ENCODE results near the gene UBA7.
A peak's percentile ranks its signal among the peaks of the same experiment; 100 is the strongest.

The UBA7 gene

DNA sequence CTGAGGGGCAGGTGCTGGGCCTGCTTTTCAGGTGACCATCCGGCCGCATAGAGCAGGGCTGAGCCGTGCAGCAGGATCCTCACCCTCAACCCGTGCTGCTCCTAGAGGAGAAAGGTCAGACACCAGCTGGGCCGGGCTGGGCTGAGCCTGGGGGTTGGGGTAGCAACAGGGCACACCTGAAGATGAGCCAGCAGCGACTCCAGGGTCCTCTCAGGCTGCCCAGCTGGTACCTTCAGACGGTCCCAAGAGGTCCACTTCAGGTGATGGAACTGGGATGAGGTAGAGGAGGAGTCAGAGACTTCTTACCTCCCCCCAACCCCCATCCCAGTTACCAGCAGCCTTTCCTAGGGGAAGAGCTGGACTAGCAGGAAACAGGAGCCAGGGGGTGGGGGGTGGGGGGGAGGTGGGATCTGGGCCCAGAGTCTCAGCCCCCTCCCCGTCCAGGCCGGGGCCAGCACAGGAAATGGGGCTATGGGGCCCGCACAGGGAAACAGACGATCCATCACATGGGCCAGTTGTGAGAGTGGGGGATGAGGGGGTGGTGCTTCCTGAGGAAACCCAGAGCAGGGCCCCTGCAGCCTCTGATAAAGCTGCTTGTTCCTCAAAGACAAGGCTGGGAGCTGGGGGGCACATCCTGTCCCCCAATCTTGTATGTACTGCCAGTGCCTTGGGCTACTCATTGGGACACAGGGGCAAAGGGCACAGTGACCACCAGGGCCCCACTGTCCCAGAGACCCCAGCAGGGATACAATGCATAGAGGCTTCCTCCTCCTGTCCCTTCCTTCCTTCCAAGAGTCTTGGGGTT lies 7.7 kb downstream of the UBA7 start:
- peak; percentile 10 for DNase-seq

DNA sequence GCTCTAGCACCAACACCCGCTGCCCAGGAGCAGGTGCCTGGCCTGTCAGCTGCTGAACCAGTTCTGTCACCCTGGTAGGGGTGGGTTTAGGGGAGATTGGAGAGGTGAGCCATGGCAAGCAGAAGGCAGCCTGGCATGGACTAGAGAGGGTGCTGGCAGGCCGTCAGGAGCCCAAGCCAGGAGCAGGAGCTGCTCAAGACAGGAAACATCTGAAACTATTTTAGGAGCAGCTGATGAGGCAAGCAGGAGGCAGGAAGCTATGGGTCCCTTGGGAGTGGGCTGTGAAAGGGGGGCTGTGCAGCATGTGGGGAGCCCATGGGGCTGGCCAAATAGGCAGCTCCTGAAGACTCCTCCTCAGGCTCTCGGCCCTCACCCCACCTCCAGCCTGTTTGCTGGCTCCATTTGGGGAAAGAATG lies 8.4 kb downstream of the UBA7 start:
- no peak for DNase-seq

DNA sequence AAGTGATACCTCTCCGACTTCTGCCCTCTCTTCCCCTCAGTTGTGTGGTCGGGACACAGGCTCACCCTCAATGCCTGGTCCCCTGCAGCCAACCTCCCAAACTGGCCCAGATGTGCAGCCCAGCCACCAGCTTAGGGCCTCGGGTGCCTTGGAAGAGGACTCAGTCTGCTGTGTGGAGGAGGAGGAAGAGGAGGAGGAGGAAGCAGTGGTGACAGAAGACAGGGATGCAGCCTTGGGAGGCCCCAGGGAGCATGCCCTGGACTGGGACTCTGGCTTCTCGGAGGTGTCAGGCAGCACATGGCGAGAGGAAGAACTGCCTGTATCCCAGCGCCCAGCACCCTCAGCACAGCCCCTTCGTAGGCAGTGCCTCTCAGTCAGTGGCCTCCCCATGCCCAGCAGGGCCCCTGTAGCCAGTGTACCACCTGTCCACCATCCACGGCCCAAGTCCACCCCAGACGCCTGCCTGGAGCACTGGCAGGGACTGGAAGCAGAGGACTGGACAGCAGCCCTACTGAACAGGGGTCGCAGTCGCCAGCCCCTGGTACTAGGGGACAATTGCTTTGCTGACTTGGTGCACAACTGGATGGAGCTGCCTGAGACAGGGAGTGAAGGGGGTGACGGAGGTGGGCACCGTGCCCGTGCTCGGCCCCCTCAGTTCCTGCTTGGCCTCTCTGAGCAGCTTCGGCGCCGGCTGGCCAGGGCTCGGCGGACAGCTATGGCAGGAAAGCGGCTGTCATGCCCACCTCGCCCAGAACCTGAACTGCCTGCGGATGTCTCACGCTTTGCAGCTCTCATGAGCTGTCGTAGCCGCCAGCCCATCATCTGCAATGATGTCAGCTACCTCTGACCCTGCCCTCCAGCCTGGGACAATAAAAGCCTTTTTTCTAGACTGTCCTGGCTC lies 9.4 kb downstream of the UBA7 start:
- DNase-seq: no peak

DNA sequence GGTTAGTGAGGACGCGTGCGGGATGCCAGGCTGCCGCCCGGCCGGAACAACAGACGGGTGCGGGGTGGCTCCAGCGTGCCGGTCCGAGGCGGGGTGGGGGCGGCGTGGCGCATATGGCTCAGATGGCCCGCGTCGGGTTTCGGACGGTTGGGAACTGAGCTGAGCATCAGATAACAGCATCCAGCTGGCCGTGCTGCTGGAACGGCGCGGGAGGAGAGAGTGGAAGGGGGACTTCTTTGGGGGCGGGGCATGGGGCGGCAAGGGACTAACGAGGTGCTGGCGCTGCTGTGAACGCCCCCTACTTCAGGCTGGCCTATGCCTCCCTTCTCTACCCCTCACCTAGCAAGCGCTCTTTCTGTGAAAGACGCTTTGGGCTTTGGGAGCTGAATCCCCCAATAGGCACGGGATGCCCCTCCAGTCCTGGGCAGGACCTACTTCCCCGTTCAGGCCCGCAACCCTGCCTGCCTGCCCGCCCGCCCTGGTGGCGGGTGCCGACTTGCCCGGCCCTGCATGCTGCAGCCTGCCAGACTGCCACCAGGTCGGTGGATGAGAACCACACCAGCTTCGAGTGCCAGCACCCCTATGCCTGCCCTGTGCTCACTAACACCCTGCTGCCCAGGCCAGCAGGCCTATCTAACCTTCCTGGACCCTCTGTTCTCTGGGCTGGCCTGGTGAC lies 10.2 kb downstream of the UBA7 start:
- peak; percentile 50 for DNase-seq

DNA sequence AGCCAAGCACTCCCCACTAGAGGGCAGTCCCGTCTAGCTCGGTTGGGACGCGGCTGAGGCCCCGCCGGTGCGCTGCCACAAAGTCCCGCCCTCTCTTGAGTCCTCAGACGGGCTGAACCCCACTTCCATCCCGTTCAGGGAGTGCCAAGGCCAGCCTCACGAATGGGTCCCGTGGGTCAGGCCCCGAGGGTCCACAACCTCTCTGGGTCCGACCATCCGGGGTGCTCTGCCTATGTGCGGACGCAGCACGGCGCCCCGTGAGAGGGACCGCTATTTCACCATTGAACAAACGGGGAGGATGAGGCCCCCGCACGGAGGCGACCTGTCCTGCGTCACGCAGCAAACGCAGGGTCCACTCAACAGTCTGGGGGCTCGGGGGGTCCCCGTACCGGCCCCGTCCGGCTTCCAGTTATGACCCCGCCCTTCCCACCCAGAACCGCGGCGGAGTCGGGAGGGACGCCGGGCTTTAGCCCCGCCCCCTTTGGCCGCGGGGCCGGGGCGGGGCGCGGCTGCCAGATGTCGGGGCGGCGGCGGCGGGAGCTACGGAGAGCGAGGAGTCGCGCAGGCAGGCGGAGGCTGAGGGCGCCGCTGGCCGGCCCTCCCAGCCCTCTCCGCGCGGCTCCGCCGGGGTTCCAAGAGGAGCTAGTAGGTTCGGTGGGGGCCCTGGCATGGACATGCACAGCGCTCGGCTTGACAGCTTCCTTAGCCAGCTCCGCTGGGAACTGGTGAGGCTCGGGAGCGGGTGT lies 10.9 kb downstream of the UBA7 start, which contains the start of gene INKA1:
Gene INKA1 (plus strand): TSS at position 543 of the 746 bp plus-strand sequence. CDS start 132 bp downstream, at position 675.
- peak; percentile 86 for DNase-seq

DNA sequence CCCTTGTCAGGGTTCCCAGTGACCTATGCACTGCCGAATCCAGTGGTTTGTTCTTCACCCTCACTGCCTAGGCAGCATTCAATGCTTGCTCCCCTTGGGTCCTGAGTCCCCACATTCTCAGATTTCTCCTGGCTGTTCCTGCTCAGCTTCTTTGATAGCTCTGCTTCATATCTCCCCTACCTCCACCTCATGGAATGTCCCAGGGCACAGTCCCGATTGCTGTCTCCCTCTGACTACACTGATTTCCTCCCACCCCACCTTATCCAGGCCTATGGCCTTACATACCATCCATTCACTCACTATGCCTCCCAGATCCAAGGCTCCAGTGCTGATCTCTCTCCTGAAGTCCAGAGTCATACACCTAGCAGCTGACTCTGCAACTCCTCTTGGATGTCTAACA lies 12.6 kb downstream of the UBA7 start:
- DNase-seq: no peak

DNA sequence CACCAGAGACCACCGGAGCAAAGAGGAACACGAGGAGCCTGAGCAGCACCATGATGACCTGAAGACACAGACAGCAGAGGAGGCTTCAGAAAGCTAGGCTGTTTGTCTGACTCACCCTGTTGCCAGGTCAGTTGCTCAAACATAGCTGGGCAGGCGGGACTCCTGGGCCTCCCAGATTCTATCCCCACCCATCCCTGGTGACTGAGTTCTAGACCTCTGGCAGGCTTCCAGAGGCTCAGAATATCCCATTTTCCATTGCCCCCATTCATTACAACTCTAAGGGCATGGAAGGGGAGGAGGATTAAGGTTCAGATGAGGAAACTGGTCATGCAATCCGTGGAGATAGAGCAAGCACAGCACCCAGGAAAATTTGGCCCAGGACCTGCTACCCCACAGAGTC lies 14.0 kb downstream of the UBA7 start, which contains the start of gene CDHR4:
Gene CDHR4 (minus strand): TSS at position 113 of the 400 bp plus-strand sequence. CDS start 61 bp downstream, at position 52.
- no peak for DNase-seq

DNA sequence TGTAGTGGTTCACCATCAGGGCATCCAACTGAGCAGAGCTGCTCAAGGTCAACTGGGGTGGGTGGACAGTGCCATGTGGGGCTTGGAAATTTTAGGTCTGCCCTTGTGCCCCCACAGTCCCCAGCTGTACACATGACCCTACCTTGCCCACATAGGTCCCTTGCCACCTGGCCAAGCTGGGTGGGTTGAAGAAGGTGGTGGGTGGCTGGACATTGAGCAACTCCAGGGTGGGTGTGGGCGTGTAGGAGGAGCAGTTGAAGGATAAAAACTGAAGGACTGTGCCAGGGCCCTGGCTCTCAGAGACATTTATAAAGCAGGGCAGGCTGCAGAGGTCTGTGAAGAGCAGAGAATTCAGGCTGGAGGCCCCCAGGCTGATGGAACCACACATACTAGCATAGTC lies 14.6 kb downstream of the UBA7 start:
- DNase-seq: no peak

DNA sequence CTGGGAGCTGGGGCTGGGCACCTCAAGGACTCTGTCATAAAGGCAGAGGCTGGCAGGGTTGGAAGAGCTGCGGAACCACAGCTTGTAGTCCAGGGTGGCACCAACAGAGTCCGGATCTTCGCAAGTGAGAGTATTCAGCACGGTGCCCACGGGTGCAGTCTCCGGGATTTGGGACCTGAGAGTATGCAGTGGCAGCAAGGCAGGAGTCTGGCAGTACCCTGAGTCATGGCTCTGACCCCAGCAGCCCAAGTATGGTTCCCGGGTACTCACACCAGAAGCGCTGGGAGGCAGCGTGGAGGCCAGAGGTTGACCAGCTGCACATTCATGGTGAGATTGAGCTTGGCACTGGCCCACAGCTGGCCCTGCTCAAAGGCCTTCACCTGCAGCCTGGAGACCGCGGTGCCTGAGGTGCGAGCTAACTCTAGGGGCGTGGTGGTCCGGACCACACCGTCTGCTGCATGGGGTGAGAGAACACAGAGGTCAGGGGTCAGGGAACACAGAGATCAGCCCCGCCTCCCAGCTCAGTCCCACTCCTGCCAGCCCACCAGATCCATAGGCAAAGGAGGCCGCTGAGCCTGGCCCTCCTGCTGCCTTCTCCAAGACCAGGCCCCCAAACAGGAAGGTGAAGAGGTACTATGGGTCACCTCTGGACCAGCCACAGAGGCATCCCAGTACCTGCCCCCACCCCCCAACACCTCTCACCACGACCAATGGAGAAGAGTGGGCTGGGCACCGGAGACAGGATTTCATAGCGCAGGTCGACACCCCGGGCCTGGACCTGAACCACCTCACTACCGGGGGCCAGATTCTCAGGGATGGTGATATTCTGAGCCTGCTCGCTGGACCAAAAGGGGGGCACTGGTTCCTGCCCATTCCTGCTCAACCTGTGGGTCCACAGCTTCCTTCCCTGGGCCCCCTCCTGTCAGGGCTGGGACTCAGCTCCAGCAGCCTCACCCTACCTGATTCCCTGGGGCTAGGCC lies 18.5 kb downstream of the UBA7 start:
- no peak for DNase-seq

DNA sequence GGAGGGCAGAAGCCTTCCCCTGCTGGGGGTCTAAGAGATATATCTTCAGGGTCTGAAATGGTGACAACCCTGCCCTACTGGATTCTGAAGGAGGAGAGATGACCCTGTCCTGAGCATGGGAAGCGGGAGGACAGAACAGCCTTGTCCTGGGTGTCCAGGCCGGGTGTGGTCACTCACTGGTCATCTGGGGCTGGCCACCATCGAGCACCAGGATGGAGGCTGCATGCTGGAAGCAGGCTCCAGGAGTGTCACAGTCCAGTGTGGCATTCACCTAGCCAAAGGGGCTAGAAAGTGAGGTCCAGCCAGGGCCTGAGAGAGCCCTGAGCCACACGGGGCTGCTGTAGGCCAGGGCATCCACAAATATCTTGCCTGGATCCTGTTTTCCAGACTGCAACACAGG lies 19.3 kb downstream of the UBA7 start:
- DNase-seq: no peak

DNA sequence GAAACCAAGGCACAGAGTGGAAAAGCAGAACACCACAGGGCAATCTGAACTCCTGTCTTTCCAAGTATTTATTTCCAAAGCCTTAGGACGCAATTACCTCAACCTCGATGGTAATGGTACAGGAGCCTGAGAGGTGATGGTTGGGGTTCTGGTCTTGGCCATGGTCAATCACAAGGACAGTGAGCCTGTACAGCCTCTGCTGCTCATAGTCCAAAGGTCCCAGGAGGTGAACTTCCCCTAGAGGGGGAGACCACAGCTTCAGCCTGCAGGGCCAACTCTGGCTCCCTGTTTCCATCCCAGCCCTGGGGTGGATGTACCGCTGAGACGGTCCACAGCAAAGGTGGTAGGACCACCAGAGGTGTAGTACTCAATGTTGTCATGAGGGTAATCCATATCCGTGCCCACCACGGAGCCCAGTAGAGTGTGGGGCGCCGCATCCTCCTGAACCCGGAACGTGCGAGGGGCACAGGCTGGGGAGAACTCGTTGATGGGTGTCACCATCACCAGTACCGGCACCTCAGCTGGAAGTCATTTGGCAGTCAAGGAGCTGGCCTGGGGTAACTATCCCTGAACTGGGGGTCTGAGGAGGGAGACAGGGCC lies 20.2 kb downstream of the UBA7 start:
- no peak for DNase-seq

DNA sequence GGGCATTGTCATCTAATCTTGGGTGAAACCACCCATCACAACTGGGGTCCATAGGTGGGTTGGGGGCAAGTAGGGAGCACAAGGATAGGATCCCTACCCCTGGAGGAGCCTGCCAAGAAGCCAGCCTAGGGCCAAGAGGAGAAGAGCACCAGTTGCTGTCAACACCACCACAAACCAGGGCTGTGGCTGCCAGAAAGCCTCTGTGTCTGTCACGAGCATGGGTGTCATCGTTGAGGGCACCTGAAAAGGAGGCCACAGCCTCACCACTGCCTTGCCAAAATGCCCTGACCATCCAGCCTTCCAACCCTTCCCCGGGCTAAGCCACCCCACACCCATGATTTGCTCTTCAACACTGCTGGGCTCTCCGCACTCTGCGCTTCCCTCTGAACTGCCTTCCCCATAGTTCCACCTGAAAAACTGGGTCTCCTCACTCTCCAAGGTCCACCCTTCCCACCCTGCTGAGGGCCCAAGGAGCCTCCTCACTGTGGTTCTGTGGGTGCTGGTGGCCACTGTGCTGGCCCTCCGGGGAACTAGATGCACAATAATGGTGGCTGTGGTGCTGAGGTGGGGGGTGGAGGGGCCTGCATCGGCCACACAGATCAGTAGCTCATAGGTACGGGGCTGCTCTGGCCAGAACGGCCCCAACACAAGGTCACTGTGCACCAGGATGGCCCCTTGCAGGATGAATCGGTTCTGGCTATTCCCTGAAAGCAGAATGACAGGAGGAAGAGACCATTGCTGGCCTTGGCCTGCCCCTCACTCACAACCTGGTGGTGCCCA lies 21.2 kb downstream of the UBA7 start:
- DNase-seq: no peak

DNA sequence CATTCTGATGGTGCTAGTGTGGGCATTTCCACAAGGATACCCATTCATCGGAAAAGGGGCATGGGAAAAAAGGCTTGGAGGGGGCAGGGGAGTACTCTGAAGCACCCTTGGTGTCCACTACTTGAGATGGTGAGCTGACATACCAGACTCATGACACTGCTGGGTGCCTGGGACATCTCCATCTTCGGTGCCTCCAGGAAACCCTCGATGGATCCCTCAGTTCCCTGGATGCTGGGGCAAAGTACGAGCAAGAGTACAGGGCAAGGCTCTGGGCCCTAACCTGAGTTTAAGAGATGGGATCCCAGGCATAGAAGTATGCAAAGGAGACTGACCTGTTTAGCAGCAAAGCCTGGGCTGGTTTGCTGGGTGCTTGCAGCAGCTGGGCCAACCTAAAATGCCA lies 22.2 kb downstream of the UBA7 start:
- no peak for DNase-seq

DNA sequence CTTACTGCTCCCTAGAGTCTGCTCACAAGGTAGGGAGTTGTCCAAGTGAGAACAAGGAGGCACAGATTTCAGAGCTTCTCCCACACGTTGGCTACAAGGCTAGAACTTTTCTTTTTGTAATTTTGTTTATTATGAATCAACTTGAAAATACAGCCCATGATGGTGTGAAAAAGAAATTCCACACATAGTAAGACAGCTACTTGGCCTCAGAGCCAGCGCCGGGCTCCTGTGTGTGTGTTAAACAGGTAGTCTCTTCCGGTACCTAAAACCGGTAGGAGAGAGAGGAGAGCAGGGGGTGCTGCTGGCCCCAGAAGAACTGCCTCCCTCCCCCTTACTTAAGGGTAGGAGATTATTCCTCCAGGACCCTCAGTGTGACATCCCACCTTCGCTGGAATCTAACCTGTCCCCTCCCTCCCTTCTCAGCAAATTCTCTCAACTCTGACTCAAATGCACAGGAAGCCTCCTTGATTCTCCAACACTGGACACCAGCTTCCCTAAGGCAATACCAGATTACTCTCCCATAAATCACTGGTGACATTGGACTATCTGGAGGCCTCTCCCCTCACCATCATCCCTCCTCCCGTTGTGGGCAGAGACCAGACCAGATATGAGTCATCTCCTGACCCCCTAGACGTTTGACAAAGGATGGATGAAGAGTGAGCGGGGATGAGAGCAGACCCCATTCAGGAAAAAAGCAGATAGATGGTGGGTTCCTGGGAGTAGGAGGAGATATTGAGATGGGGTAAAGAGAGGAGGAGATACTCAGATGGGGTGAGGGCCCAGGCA lies 22.9 kb downstream of the UBA7 start:
- DNase-seq: no peak

DNA sequence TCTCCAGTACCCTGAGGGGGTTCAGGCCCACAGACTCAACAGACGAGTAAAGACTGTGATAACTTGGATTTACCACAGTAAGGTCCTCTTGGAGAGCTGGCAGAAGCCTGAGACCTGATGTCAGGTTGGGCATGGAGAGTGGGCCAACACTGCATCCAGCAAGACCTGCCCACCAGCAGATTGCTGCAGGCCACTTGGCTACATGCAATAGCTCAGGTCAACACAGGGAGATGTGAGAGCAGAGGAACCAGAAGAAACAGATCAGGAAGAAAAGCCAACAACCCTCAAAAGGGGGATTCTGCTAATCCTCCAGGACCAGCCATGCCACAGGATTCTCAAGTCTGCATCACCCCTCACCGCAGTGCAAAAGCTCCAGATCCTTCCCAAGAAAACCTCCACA lies 25.7 kb downstream of the UBA7 start:
- DNase-seq: no peak

DNA sequence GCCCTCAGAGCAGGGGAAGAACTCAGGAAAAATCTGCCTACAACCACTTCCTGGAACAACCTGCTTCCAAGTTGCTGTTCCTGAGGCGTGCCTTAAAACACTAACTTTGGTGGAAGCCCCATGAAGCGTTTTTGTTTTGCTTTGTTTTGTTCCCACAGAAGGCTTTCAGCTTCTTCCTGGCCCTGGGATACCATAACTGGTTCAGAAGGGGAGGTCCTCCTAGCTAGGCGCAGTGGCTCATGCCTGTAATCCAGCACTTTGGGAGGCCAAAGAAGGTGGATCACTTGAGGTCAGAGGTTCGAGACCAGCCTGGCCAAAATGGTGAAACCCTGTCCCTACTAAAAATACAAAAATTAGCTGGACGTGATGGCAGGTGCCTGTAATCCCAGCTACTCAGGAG lies 26.2 kb downstream of the UBA7 start:
- DNase-seq: no peak

DNA sequence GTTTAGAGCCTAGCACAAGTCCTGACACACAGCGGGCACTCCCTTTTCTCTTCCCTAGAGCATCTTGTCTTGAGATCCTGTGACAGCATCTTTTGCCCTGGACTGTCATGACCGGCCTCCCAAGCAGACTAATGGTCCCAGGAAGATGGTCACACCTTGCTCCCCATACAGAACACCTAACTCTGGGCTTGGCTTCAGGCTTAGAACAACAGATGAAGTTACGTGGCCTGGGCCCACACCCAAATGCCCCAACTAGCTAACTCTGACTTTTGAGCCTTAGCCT lies 26.6 kb downstream of the UBA7 start:
- DNase-seq: no peak

DNA sequence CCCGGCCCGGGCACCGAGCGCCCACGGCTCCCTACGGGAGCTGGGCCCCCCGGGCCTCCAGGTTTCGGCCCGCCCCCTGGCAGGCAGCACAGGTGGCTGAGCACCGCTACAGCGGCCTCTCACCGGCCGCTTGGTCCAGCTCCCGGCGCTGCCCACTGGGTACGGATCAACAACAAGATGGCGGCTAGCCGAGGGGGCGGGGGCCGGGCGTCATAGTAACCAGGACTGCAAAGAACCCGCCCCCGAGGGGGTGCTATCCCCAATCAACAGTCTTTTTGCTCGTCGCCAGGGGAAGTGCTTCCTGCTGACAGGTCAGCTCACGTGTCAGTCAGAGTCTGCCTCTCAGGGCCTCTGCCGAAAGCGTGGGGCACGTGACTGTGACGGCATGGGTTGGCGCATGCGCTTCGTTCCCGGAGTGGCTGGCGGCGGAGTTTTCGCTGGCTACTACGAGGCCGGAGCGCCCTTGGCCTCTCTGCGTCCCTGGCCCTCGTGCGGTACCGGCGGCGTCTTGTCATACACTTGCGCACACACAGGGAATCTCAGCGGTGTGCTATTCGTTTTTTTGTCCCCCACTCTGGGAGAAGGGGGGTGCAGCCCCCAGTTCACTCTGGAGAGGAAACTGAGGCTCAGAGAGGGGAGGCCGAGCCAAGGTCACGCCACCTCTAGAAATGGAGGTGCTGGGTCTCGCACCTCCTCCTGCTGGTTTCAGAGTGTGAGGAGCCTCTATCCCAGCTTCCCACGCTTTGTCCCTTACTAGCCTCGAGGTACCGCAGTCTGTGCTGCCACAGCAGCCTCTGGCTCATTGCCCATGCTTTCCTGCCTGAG lies 27.2 kb downstream of the UBA7 start, which contains the start of gene IP6K1:
Gene IP6K1 (minus strand): TSS at position 186 of the 825 bp plus-strand sequence. CDS start 38,502 bp downstream, outside the sequence.
- DNase-seq: peak; percentile 99

All from stimulated activated CD4-positive, alpha-beta T cell treated with anti-CD3 and anti-CD28 coated beads, Interleukin-4, amount 100 ng/mL, for 1 hour (primary cell).